Cerebellar nuclear complex (tissue), 1 donor: Measurements from ENCODE around the gene TBC1D8.

Experiments
- DNase-seq, 2 experiments: peaks; one replicate each; lab custom pipeline; 2025; lab: John Stamatoyannopoulos, UW

Gene TBC1D8

GRCh38 chr2:100976645-100977391, 174.4 kb downstream of the TBC1D8 start:
- DNase-seq, result no peak

DNA sequence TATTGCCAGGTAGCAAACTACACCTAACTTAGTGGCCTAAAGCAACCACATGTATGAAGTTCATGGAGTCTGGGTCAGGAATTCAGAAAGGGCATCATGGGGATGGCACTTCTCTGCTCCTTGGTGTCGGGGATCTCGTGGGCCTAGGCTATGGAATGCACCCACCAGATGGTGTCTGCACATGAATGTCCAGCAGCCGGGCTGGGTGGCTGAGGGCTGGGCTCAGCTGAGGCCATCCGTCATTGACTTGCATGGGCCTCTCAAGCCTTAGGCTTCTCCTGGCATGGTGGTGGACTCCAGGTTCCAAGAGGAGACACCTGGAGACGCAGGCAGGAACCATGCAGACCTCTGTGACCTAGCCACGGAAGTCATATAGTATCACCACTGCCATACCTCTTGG, 175.1 kb downstream of the TBC1D8 start:
- DNase-seq, result no peak

- DNase-seq, result no peak
Measured at GRCh38 chr2:100975521-100975785, 175.7 kb downstream of the TBC1D8 start.

GRCh38 chr2:100974712-100975520, 176.3 kb downstream of the TBC1D8 start:
- no peak for DNase-seq

DNA sequence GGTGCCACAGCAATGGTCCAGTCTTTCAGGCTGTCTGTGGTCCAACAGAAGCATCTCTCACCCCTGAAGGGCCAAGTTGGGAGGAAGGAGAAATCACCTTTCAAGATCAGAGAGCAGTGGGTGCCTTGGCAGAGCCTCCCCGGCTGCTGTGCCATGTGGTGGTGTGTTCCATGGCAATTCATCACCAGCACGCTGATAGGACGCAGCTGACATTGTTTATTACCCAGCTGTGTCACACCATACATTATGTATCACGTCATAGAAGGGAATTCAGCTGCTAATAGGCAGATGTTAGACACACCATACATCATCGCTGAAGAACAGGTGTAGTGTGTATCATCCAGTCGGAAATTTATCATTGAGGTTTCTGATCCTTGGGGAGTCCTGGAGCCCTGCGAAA, 178.7 kb downstream of the TBC1D8 start:
- no peak for DNase-seq

GRCh38 chr2:100971221-100971620, 180.0 kb downstream of the TBC1D8 start:
- DNase-seq, result no peak

DNA sequence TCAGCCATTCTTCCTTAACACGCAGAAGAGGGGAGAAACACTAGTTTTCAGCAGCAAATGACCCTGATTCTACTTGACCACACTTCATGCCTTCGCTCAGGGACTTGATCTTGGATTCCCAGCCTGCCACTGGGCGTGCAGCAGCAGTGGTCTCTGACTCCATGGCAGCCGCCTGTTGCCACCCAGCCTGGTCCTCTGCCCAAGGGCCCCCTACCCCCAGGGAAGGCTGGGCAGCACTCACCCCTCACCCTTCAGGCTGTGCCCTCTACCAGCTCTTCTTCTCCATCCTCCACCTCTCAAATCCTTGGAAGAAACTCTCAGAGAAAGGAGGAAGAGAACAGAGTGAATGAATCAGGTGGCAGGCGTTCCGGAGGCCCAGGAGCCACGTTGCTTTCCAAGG, 181.2 kb downstream of the TBC1D8 start:
- no peak for DNase-seq

DNA sequence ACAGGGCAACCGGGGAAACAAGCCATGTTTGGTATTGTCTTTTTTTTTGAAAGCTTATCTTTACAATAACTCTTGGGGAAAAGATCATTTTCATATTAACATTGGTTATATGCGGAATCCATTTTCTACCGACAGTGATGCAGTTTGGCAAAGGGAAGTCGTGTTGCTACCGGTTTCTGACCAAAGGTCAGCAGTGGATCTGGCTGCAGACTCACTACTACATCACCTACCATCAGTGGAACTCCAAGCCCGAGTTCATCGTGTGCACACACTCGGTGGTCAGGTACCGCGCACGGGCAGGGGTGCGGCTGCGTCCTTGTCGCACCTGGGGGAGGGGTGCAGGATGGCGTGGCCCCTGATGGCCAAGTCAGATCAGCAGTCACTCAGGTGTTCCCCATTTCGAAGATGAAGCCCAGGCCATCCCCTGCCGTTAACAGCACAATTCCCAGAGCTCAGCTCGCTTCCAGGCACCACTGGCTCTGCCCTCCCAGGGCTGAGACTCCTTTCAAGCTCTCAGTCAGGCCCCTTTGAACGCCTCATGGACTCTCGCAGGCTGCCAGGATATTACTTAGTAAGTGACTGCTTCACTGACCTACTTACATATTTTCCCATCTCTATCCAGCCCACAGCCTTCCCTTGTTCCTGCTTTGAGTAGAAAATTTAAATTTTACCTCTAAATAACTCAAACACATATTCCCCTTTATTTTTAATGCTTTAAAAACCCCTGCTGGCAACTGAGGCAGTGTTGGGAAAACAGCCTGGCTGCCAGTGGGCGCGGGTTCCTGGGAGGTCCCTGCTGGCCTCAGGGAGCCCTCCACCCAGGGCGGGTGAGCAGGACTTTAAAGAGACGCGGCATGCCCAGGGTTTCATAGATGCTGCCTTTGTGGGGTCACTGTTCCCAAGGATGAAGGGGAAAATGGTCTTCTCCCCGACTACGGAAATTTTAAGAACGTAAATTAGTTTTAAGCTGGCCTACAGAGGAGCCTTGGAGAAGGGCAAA, 182.7 kb downstream of the TBC1D8 start:
- DNase-seq, result no peak

DNA sequence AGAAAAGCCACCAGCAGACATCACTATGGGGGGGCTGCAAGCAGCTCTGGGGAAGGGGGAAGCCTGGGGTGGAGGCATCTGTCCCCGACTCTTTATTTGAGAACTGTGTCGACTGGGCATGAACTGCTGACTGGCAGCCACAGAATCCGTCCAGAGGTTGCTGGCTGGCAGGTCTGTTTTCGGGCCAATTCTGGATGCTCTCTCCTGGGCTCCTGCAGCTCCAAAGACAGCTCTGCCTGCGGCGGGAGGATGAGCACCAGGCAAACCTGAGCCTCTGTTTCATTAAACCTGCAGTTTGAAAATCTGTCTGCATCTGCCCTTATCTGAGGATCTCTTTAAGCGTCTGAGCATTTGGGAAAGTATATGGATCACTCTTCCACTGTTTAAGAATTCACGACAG, 183.5 kb downstream of the TBC1D8 start:
- no peak for DNase-seq

DNA sequence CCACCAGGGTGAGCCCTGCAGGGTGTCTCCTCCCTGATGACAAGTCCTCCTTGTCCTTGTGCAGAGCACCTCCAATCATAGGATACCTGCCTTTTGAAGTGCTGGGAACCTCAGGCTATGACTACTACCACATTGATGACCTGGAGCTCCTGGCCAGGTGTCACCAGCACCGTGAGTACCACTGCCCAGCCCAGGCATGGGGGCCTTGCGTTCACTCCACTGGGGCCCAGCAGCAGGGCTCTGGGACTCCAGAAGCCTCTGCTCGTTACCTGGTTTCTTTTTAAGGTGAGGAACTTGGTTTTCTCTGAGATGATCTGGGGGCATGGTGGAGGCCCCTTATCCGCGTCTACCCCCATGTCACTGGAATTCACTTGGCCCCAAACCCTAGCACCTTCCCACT, 185.6 kb downstream of the TBC1D8 start:
- DNase-seq, result no peak

DNA sequence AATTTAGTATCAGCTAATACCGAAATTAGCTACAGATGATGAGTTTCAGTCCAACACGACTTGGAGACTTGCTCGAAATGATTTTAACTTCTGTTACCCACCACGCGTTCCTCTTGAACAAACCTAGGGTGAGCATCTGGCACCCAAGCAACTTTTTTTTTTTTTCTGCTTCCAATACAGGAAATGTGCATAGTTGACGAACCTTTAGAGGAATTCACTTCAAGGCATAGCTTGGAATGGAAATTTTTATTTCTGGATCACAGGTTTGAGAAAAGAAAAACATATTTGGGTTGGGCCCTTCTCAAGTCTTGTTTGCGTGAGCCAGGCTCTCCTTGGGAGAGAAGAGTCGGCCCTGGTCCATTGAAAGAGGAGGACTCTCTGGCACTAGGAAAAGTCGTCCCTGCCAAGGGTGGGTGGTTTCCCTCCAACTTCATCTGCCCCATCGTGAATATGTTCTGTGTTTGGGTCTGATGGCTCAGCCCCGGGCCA, 186.5 kb downstream of the TBC1D8 start:
- DNase-seq, result no peak

GRCh38 chr2:100964222-100964621, 187.0 kb downstream of the TBC1D8 start:
- DNase-seq, result no peak

- DNase-seq, result no peak
Measured at GRCh38 chr2:100963026-100963375, 188.2 kb downstream of the TBC1D8 start.

GRCh38 chr2:100962366-100963025, 188.7 kb downstream of the TBC1D8 start:
- no peak for DNase-seq

- no peak for DNase-seq
Measured at GRCh38 chr2:100960688-100961087, 190.5 kb downstream of the TBC1D8 start.

DNA sequence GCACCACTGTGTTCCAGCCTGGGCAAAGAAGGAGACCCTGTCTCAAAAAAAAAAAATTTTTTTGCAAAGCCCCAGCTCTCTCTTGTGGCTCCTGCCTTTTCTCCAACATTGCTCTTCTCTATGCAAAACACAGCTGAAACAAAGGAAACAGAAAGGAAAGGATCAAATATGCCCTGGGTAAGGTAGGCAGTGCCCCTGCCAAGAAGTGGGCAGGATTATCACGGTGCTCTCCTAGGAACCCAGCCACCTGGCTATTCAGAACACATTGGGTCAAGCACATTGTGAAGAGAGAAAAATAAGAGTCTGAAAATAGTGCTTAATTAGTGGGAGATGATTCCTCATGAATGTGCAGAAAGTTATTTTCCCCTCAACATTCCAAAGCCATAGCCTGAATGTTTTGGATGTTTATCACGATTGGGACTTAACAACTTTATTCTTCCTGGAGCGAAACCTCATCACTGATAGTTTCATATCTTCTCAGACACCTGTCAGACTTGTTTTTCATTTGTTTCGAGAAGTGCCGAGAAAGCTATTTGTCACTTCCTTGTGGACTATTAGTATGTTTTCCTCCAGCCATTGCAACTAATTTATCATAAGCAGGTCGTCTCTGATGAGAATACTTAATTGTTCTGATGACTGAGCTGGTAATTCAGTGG, 191.8 kb downstream of the TBC1D8 start:
- DNase-seq, result no peak

GRCh38 chr2:100957996-100958653, 193.1 kb downstream of the TBC1D8 start:
- no peak for DNase-seq
